K562 (cell line): Measurements from ENCODE around the gene EML2. TPM values are rescaled to one million over a fixed set of nuclear protein-coding genes. Genes with fewer than 3 reads are reported as not detected.

Experiments
- DIDO1 ChIP-seq: fragments of 450-650 bp; IDR thresholded peaks from 2 replicates; pipeline ENCODE4 v1.6.1; 2016; ENCODE audit warnings: low read depth, missing biosample characterization, missing genetic modification characterization
- HOMEZ ChIP-seq: fragments of 250-450 bp; sonication (Bioruptor Pico); IDR thresholded peaks from 2 replicates; pipeline ENCODE4 v1.4.0; 2020; ENCODE audit warnings: mild to moderate bottlenecking, moderate library complexity
- ILK ChIP-seq: fragments of 450-650 bp; IDR thresholded peaks from 2 replicates; pipeline ENCODE4 v1.6.1; 2016; ENCODE audit warnings: missing genetic modification characterization, low read depth, mild to moderate bottlenecking, missing compliant biosample characterization, moderate library complexity, borderline replicate concordance
- KDM1A ChIP-seq, 2 experiments: fragments of 450-650 bp; IDR thresholded peaks; 2 replicates each; pipeline ENCODE4 v1.6.1; 2016; ENCODE audit warnings: mild to moderate bottlenecking in 2 of 2
- MAFF ChIP-seq: IDR thresholded peaks from 2 replicates; pipeline ENCODE4 v1.6.1; 2012; ENCODE audit warnings: low read length, improper control_type of control experiment
- NCOR1 ChIP-seq: fragments of 450-650 bp; IDR thresholded peaks from 2 replicates; pipeline ENCODE4 v1.6.1; 2016; ENCODE audit warnings: mild to moderate bottlenecking, moderate library complexity
- PATZ1 ChIP-seq: fragments of 250-450 bp; sonication (Bioruptor Pico); IDR thresholded peaks from 2 replicates; pipeline ENCODE4 v1.5.0; 2020; ENCODE audit warnings: mild to moderate bottlenecking, borderline replicate concordance
- PML ChIP-seq: IDR thresholded peaks from 2 replicates; pipeline ENCODE4 v1.6.1; 2012; ENCODE audit warnings: low read length, inconsistent platforms
- POLR3A ChIP-seq: IDR thresholded peaks from 2 replicates; pipeline ENCODE4 v1.6.1; 2011; ENCODE audit warnings: borderline replicate concordance, mild to moderate bottlenecking, moderate library complexity; ENCODE audit not compliant: insufficient read length, insufficient read depth; ENCODE audit errors: extremely low read depth
- PTTG1 ChIP-seq: fragments of 450-650 bp; IDR thresholded peaks from 2 replicates; pipeline ENCODE4 v1.6.1; 2016; ENCODE audit warnings: low read depth, mild to moderate bottlenecking, missing genetic modification characterization, missing compliant biosample characterization
- PURB ChIP-seq: sonication (generic); formaldehyde crosslinking; IDR thresholded peaks from 2 replicates; pipeline ENCODE4 v1.9.0; 2021; ENCODE audit warnings: low read depth, mild to moderate bottlenecking, missing genetic modification reagents
- SMAD3 ChIP-seq: fragments of 450-650 bp; formaldehyde crosslinking; conservative IDR thresholded peaks from 2 replicates; pipeline ENCODE4 v1.4.0; 2020; ENCODE audit warnings: mild to moderate bottlenecking
- SNIP1 ChIP-seq: fragments of 450-650 bp; IDR thresholded peaks from 2 replicates; pipeline ENCODE4 v1.7.1; 2017; ENCODE audit warnings: low read depth, mild to moderate bottlenecking
- TOE1 ChIP-seq, 2 experiments: fragments of 450-650 bp in 1 of 2; sonication (generic) in 1 of 2; formaldehyde crosslinking in 1 of 2; IDR thresholded peaks; 2 replicates each; pipeline versions ENCODE4 v1.7.1 to v1.8.0; 2016 to 2022; ENCODE audit warnings: borderline replicate concordance in 2 of 2, mild to moderate bottlenecking in 2 of 2, antibody characterized with exemption in 1 of 2, inconsistent platforms in 1 of 2, low read depth in 1 of 2, missing genetic modification reagents in 1 of 2, moderate library complexity in 1 of 2
- ZBTB1 ChIP-seq: sonication (generic); formaldehyde crosslinking; IDR thresholded peaks from 2 replicates; pipeline ENCODE4 v1.8.1; 2023; ENCODE audit warnings: missing genetic modification reagents, low read depth, mild to moderate bottlenecking, borderline replicate concordance
- ZNF511 ChIP-seq: sonication (generic); formaldehyde crosslinking; IDR thresholded peaks from 2 replicates; pipeline ENCODE4 v1.8.0; 2022; ENCODE audit warnings: mild to moderate bottlenecking, missing genetic modification reagents
- ZNF583 ChIP-seq: fragments of 250-450 bp; sonication (Bioruptor Pico); IDR thresholded peaks from 2 replicates; pipeline ENCODE4 v1.4.0; 2020
- ZNF586 ChIP-seq: fragments of 450-650 bp; formaldehyde crosslinking; conservative IDR thresholded peaks from 2 replicates; pipeline ENCODE4 v1.4.0; 2020; ENCODE audit warnings: mild to moderate bottlenecking, moderate library complexity
- ZNF778 ChIP-seq: fragments of 450-650 bp; formaldehyde crosslinking; IDR thresholded peaks from 2 replicates; pipeline ENCODE4 v1.4.0; 2020; ENCODE audit warnings: mild to moderate bottlenecking, moderate library complexity
- polyA plus RNA-seq, 8 experiments: library from polyadenylated mRNA; depleted of rRNA in 4 of 8; stranded (reverse) in 5 of 8; unstranded in 3 of 8; fragments of >200 nt; fragmentation: Nextera tagmentation in 2 of 8; fragmentation: Illumina TruSeq in 1 of 8; extraction: Ambion mirVana in 2 of 8; extraction: Trizol in 1 of 8; gene quantifications; 2 replicates each; pipeline versions ENCODE4 v1.2.1 to v1.2.3, GENCODE V29; 2011 to 2014; ENCODE audit warnings: inconsistent platforms in 1 of 8, missing spikeins in 1 of 8
- total RNA-seq, 7 experiments: library from RNA; depleted of rRNA in 6 of 7; stranded (reverse); fragments of >200 nt in 6 of 7; fragmentation: Illumina TruSeq in 2 of 7; extraction: Trizol in 2 of 7; gene quantifications; 2 replicates each; pipeline versions ENCODE4 v1.2.1 to v1.2.3, GENCODE V29; 2011 to 2021; ENCODE audit warnings: low replicate concordance in 1 of 7

The EML2 gene
- total and polyA plus RNA-seq, 9 of the 15 experiments (the other 6 are each of a cell fraction or from before 2014, with no cell fraction given): 2.6 to 69.6 (median 24.8) TPM

GRCh38 chr19:45638930-45639729 lies at the start of gene EML2 (continued):
- TF ChIP-seq ZNF778 (CRISPR knock-in tag) (no peak), TOE1 (IDR thresholded peaks at IDR 0.05; ENCODE audit: borderline replicate concordance) (no peak; the same call in 1 of the 2 replicates), TOE1 (CRISPR knock-in tag; IDR thresholded peaks at IDR 0.05; ENCODE audit: borderline replicate concordance, low read depth) (no peak), ZNF583 (CRISPR knock-in tag) (no peak), ZNF511 (CRISPR knock-in tag) (no peak), DIDO1 (no peak), ILK (tag) (no peak), ZBTB1 (CRISPR knock-in tag) (no peak), PTTG1 (tag) (no peak), PURB (CRISPR knock-in tag) (no peak), MAFF (no peak), PATZ1 (CRISPR knock-in tag) (no peak), HOMEZ (CRISPR knock-in tag) (no peak), PML (peak; percentile 53; the same call in 1 of the 2 replicates), POLR3A (no peak), ZNF586 (CRISPR knock-in tag) (no peak), KDM1A (IDR thresholded peaks at IDR 0.05) (peak; percentile 73 to 79), SNIP1 (no peak), NCOR1 (no peak), SMAD3 (CRISPR knock-in tag) (no peak)
